DND-41 (cell line): Measurements from ENCODE around the gene OR51B5.
"Not testable (repeated sequence)": the region's sequence is repeated elsewhere in the genome, so short reads cannot be mapped to it uniquely, and the experiment has no call there.

Experiments used
- ATAC-seq: fragments of 200-7000 bp; cut with Tn5 transposase; 3 replicates; pipeline ENCODE4 v1.9.1; 2021; ENCODE audit warnings: low read depth; ENCODE audit not compliant: insufficient read depth
- DNase-seq: peaks from one replicate; pipeline ENCODE4 v3.0.0-alpha.2; 2020
- H2AFZ ChIP-seq: 2 replicates; pipeline ENCODE4 v1.6.0; 2012; ENCODE audit warnings: low read depth, low read length
- H3K27ac ChIP-seq: 2 replicates; pipeline ENCODE4 v1.5.1; 2012; ENCODE audit warnings: low read length, inconsistent platforms
- H3K27me3 ChIP-seq: fragments of 200-600 bp; sonication (generic); 2 replicates; pipeline ENCODE4 v1.6.0; 2012; ENCODE audit warnings: low read length, mild to moderate bottlenecking, inconsistent platforms; ENCODE audit not compliant: insufficient read depth, poor library complexity
- H3K36me3 ChIP-seq: 2 replicates; pipeline ENCODE4 v1.5.1; 2012; ENCODE audit warnings: low read length, inconsistent platforms; ENCODE audit not compliant: insufficient read depth
- H3K4me1 ChIP-seq: 2 replicates; pipeline ENCODE4 v1.5.1; 2012; ENCODE audit warnings: mild to moderate bottlenecking, low read length; ENCODE audit not compliant: insufficient read depth
- H3K4me2 ChIP-seq: 2 replicates; pipeline ENCODE4 v1.6.0; 2012; ENCODE audit warnings: mild to moderate bottlenecking, moderate library complexity, low read length, inconsistent platforms; ENCODE audit not compliant: insufficient read depth
- H3K4me3 ChIP-seq, 2 experiments: fragments of 200-600 bp in 1 of 2; shearing (Covaris generic) in 1 of 2; 2 replicates each; pipeline ENCODE4 v1.5.1; 2012 to 2016; ENCODE audit warnings: inconsistent platforms in 2 of 2, low read length in 2 of 2, mild to moderate bottlenecking in 2 of 2, low read depth in 1 of 2, moderate library complexity in 1 of 2
- H3K79me2 ChIP-seq: 2 replicates; pipeline ENCODE4 v1.6.0; 2012; ENCODE audit warnings: low read length, inconsistent platforms; ENCODE audit not compliant: insufficient read depth
- H3K9ac ChIP-seq: 2 replicates; pipeline ENCODE4 v1.6.0; 2012; ENCODE audit warnings: low read depth, mild to moderate bottlenecking, inconsistent platforms, low read length, moderate library complexity
- H3K9me3 ChIP-seq: 2 replicates; pipeline ENCODE4 v1.5.1; 2012; ENCODE audit warnings: low read length, moderate library complexity, mild to moderate bottlenecking, inconsistent platforms; ENCODE audit not compliant: insufficient read depth, severe bottlenecking
- H4K20me1 ChIP-seq: 2 replicates; pipeline ENCODE4 v1.6.0; 2012; ENCODE audit warnings: low read length; ENCODE audit not compliant: insufficient read depth
- EZH2 ChIP-seq: IDR thresholded peaks from 3 replicates; pipeline ENCODE4 v1.6.1; 2012; ENCODE audit warnings: borderline replicate concordance, low read depth, mild to moderate bottlenecking, moderate library complexity, low read length, inconsistent platforms; ENCODE audit not compliant: severe bottlenecking
- TF ChIP-seq, protein P1 (sequence below): IDR thresholded peaks from 2 replicates; pipeline ENCODE4 v1.5.1; 2012; ENCODE audit warnings: borderline replicate concordance, low read length, moderate library complexity, mild to moderate bottlenecking; ENCODE audit not compliant: poor library complexity, severe bottlenecking; ENCODE audit errors: extremely low read depth

The OR51B5 gene

DNA sequence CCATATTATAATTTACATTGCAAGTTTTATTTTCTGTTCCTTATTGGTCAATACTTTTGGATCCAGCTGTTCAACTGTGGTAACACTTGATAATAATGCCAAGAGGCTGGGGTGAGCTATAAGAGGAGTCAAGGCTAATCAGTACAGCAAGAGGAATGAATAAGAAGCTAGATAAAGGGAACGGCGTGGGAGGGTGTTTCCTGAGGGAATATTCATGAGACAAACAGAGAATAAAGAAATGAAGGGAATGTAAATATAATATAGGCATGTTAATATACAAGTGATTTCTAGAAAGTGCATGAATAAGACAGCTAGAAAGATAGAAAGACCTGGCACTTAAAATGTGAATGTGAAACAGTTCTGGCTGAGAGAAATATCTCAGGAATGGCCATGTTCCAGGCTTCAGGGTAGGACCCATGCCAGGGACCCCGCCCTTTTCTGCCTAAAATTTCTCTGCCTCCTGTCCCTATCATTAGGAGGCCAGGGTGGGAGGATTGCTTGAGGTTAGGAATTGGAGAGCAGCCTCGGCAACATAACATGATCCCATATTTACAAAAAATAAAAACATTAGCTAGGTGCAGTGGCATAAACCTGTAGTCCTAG is 45.5 kb downstream of the OR51B5 start:
- H3K27me3 ChIP-seq, result peaks cover 6% of the 10 kb centered on the region
- TF ChIP-seq, protein P1, sequence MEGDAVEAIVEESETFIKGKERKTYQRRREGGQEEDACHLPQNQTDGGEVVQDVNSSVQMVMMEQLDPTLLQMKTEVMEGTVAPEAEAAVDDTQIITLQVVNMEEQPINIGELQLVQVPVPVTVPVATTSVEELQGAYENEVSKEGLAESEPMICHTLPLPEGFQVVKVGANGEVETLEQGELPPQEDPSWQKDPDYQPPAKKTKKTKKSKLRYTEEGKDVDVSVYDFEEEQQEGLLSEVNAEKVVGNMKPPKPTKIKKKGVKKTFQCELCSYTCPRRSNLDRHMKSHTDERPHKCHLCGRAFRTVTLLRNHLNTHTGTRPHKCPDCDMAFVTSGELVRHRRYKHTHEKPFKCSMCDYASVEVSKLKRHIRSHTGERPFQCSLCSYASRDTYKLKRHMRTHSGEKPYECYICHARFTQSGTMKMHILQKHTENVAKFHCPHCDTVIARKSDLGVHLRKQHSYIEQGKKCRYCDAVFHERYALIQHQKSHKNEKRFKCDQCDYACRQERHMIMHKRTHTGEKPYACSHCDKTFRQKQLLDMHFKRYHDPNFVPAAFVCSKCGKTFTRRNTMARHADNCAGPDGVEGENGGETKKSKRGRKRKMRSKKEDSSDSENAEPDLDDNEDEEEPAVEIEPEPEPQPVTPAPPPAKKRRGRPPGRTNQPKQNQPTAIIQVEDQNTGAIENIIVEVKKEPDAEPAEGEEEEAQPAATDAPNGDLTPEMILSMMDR, result no peak
- no peak for TF ChIP-seq EZH2
- H4K20me1 ChIP-seq, result no peaks in the 10 kb centered on the region
- H3K4me2 ChIP-seq, result no peak overlapping the region
- H3K27ac ChIP-seq, result no peak overlapping the region
- DNase-seq (no peak), ATAC-seq (no peak)
- H3K9ac ChIP-seq, result no peak overlapping the region
- H3K9me3 ChIP-seq, result no peaks in the 10 kb centered on the region
- H3K79me2 ChIP-seq, result no peaks in the 10 kb centered on the region
- H2AFZ ChIP-seq, result no peak overlapping the region
- no peak overlapping the region for H3K4me3 ChIP-seq
- no peaks in the 10 kb centered on the region for H3K4me1 ChIP-seq
- H3K36me3 ChIP-seq, result no peaks in the 10 kb centered on the region

GRCh38 chr11:5294342-5294995 is 48.9 kb downstream of the OR51B5 start:
- not testable (repeated sequence) for H3K27me3 ChIP-seq

GRCh38 chr11:5293028-5293427 is 50.3 kb downstream of the OR51B5 start:
- Histone ChIP-seq H3K4me3 (no peak overlapping the region), H3K4me2 (no peak overlapping the region), H3K27ac (no peak overlapping the region), H2AFZ (no peak overlapping the region), H3K9ac (no peak overlapping the region), H3K4me1 (no peaks in the 10 kb centered on the region), H4K20me1 (no peaks in the 10 kb centered on the region), H3K36me3 (no peaks in the 10 kb centered on the region), H3K79me2 (no peaks in the 10 kb centered on the region), H3K9me3 (no peaks in the 10 kb centered on the region), H3K27me3 (peaks cover 5% of the 10 kb centered on the region)
- ATAC-seq (no peak), DNase-seq (no peak)
- TF ChIP-seq, protein P1, result no peak
- TF ChIP-seq EZH2, result no peak

More at GRCh38 chr11:5294342-5294995, 48.9 kb downstream of the OR51B5 start:
- not testable (repeated sequence) for H3K4me3 ChIP-seq, H3K36me3 ChIP-seq, DNase-seq, H3K4me2 ChIP-seq, H3K27ac ChIP-seq, H3K9ac ChIP-seq, ATAC-seq, H4K20me1 ChIP-seq, H3K9me3 ChIP-seq, H3K79me2 ChIP-seq, H2AFZ ChIP-seq, H3K4me1 ChIP-seq
